NCI-H2107 treated with DMSO at 0.1 percent for 48 hours (cell line): ENCODE measurements around the gene PPP1R14C.
"Not testable (repeated sequence)": the region's sequence is repeated elsewhere in the genome, so short reads cannot be mapped to it uniquely, and the experiment has no call there.

Source experiments
- DNase-seq: peaks from one replicate; lab custom pipeline; 2025; ENCODE audit not compliant: unreplicated experiment; lab: John Stamatoyannopoulos, UW

Gene PPP1R14C

GRCh38 chr6:150212778-150213177 lies 69.9 kb downstream of the PPP1R14C start:
- no peak for DNase-seq

- no peak for DNase-seq
These were observed 70.5 kb downstream of the PPP1R14C start for GRCh38 chr6:150213301-150213700.

GRCh38 chr6:150214310-150214709 lies 71.5 kb downstream of the PPP1R14C start:
- no peak for DNase-seq

GRCh38 chr6:150220634-150221551 lies 78.0 kb downstream of the PPP1R14C start:
- DNase-seq: no peak

GRCh38 chr6:150224820-150225219 lies 82.0 kb downstream of the PPP1R14C start:
- DNase-seq: no peak

GRCh38 chr6:150227281-150227680 lies 84.4 kb downstream of the PPP1R14C start:
- DNase-seq: no peak

GRCh38 chr6:150228072-150228733 lies 85.4 kb downstream of the PPP1R14C start:
- no peak for DNase-seq

GRCh38 chr6:150229436-150230163 lies 86.8 kb downstream of the PPP1R14C start:
- no peak for DNase-seq

- no peak for DNase-seq
These were observed 87.3 kb downstream of the PPP1R14C start for GRCh38 chr6:150230164-150230561.

GRCh38 chr6:150230832-150231524 lies 88.1 kb downstream of the PPP1R14C start:
- DNase-seq: no peak

- DNase-seq: no peak
These were observed 88.6 kb downstream of the PPP1R14C start for GRCh38 chr6:150231525-150231850.

- no peak for DNase-seq
These were observed 91.0 kb downstream of the PPP1R14C start for GRCh38 chr6:150233843-150234269.

GRCh38 chr6:150235218-150235617 lies 92.4 kb downstream of the PPP1R14C start:
- no peak for DNase-seq

- DNase-seq: no peak
These were observed 93.3 kb downstream of the PPP1R14C start for GRCh38 chr6:150236114-150236513.

- DNase-seq: no peak
These were observed 93.7 kb downstream of the PPP1R14C start for GRCh38 chr6:150236544-150236943.

- DNase-seq: no peak
These were observed 94.8 kb downstream of the PPP1R14C start for GRCh38 chr6:150237626-150238025.

- DNase-seq: no peak
These were observed 95.5 kb downstream of the PPP1R14C start for GRCh38 chr6:150238336-150238741.

- no peak for DNase-seq
These were observed 96.1 kb downstream of the PPP1R14C start for GRCh38 chr6:150238846-150239407.

GRCh38 chr6:150241756-150242155 lies 98.9 kb downstream of the PPP1R14C start:
- not testable (repeated sequence) for DNase-seq

- DNase-seq: no peak
These were observed 100.9 kb downstream of the PPP1R14C start for GRCh38 chr6:150243620-150244314.
